Thyroid gland (tissue), 4 donors: ENCODE results near the gene TANC1.

Source experiments
- CTCF ChIP-seq, 6 experiments: fragments of 200-600 bp in 3 of 6; fragments of 450-650 bp in 3 of 6; sonication (generic) in 3 of 6; IDR thresholded peaks; one replicate each; pipeline ENCODE4 v1.5.1; 2016 to 2019; ENCODE audit warnings: antibody characterized with exemption in 6 of 6, mild to moderate bottlenecking in 2 of 6, inconsistent platforms in 1 of 6, moderate library complexity in 1 of 6
- POLR2A ChIP-seq, 2 donors: fragments of 450-650 bp; IDR thresholded peaks; one replicate each; pipeline ENCODE4 v1.6.1; 2017; ENCODE audit warnings: antibody characterized with exemption in 2 of 2, mild to moderate bottlenecking in 2 of 2, moderate library complexity in 1 of 2

GRCh38 chr2:159002462-159003111 is 34.1 kb downstream of the TANC1 start:
- TF ChIP-seq CTCF (IDR thresholded peaks at IDR 0.05) = no peak
- no peak for TF ChIP-seq POLR2A (IDR thresholded peaks at IDR 0.05)
